Measurements from ENCODE around the gene MEFV. TPM values are rescaled to one million over a fixed set of nuclear protein-coding genes. Genes with fewer than 3 reads are reported as not detected.

MEFV gene
- total and polyA plus RNA-seq, 2 of the 13 experiments (the other 11 are each of a cell fraction or from before 2014, with no cell fraction given), result 0.22 TPM; not detected in 1

GRCh38 chr16:3198334-3199072 lies 57.9 kb downstream of the MEFV start (continued):
- TF ChIP-seq ZNF574 (CRISPR knock-in tag; IDR thresholded peaks at IDR 0.05) (0 out of 2 replicates have a peak, but pooled peaks have one; percentile 26), TFDP2 (CRISPR knock-in tag; IDR thresholded peaks at IDR 0.05) (0 out of 2 replicates have a peak, but pooled peaks have one; percentile 22), ZNF703 (CRISPR knock-in tag; IDR thresholded peaks at IDR 0.05; ENCODE audit: borderline replicate concordance) (no peak), TRIM24 (CRISPR knock-in tag; IDR thresholded peaks at IDR 0.05) (no peak), SKIL (CRISPR knock-in tag; IDR thresholded peaks at IDR 0.05; ENCODE audit: borderline replicate concordance) (no peak), ZNF143 (CRISPR knock-in tag; IDR thresholded peaks at IDR 0.05) (no peak), ZNF639 (CRISPR knock-in tag; conservative IDR thresholded peaks at IDR 0.05) (no peak), ZNF619 (CRISPR knock-in tag; IDR thresholded peaks at IDR 0.05) (0 out of 2 replicates have a peak, but pooled peaks have one; percentile 36), NR2F2 (IDR thresholded peaks at IDR 0.05; ENCODE audit: borderline replicate concordance, low read depth) (peak; percentile 53; the same call in 1 of the 2 replicates), CREM (IDR thresholded peaks at IDR 0.05) (no peak), CREM (CRISPR knock-in tag; IDR thresholded peaks at IDR 0.05) (no peak), ARID5B (CRISPR knock-in tag; IDR thresholded peaks at IDR 0.05) (peak; percentile 81), ZNF782 (CRISPR knock-in tag; IDR thresholded peaks at IDR 0.05; ENCODE audit: borderline replicate concordance) (peak; percentile 37; the same call in 1 of the 2 replicates), ZNF343 (CRISPR knock-in tag; IDR thresholded peaks at IDR 0.05) (no peak), THRA (CRISPR knock-in tag; IDR thresholded peaks at IDR 0.05; ENCODE audit: borderline replicate concordance) (0 out of 2 replicates have a peak, but pooled peaks have one; percentile 28)
